K562 treated with DMSO at 1 percent for 4 hours (cell line): ENCODE results near the gene EIF3F. TPM values are rescaled to one million over a fixed set of nuclear protein-coding genes. Genes with fewer than 3 reads are reported as not detected.

ENCODE experiments used
- total RNA-seq: library from RNA; unstranded; fragments of 300-600 nt; gene quantifications from 2 replicates; pipeline ENCODE4 v1.2.3, GENCODE V29; 2022; ENCODE audit not compliant: insufficient read depth

Gene EIF3F, protein sequence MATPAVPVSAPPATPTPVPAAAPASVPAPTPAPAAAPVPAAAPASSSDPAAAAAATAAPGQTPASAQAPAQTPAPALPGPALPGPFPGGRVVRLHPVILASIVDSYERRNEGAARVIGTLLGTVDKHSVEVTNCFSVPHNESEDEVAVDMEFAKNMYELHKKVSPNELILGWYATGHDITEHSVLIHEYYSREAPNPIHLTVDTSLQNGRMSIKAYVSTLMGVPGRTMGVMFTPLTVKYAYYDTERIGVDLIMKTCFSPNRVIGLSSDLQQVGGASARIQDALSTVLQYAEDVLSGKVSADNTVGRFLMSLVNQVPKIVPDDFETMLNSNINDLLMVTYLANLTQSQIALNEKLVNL
- 717 and 791 TPM in 2 replicates for total RNA-seq

DNA sequence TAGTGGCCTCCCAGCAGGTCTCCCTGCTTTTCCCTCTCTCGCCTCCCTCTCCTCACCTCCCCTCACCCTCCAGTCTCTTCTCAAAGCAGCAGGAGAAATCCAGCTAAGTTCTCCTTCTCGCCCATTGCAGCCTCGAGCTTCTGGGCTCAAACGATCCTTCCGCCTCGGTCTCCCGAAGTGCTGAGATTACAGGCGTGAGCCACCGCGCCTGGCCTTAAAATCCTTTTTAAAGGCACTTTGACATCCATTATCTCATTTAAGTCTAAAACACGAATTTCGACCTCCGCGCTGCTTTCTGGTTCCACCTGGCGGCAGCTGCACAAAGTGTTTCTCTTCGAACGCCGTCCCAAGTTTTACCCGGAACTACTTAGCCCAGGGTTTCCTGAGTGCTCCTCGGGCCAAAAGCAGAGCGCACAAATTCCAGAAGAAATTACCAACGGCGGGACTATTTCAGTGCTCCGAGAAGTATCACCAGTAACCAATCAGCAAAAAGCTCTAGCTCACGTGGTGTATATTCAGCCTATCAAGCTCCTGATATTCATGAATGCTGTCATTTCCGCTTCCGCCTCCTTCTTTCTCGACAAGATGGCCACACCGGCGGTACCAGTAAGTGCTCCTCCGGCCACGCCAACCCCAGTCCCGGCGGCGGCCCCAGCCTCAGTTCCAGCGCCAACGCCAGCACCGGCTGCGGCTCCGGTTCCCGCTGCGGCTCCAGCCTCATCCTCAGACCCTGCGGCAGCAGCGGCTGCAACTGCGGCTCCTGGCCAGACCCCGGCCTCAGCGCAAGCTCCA is at the start of gene EIF3F:
TSS of gene EIF3F (plus strand) at position 570 of the 792 bp plus-strand sequence. CDS start at position 586, 16 bp downstream.

DNA sequence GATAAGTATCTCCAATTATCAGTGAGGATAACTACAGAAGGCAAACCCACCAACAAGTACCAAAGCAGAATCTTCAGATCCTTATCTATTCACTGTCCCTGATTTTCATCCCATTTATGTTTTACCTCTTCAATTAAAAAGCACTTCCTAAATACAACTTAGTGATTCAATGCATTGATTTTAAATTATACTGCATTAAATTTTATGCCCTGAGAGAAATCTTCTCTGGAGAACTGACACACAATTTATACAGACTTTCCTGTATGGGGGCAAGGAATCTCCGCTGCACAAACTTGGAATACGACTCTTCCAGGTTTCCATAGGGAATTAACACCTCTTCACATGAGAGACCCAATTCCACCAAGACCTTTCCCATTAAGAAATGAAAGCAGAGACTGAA is 45.5 kb upstream of the EIF3F start, which contains the start of gene OR10A3:
TSS of gene OR10A3 (minus strand) at position 101 of the 400 bp plus-strand sequence. CDS start 2,188 bp downstream, outside the sequence.

GRCh38 chr11:7965386-7965785 is 21.8 kb upstream of the EIF3F start, which contains the start of gene NLRP10:
TSS of gene NLRP10 (minus strand) at chr11:7965447. CDS start at chr11:7963495, 1,952 bp downstream.

Other genes starting within 250 kb of the EIF3F start
- gene OR5P2, start 190.4 kb upstream of the EIF3F start, total RNA-seq, result not detected in 2 replicates
- not detected in 2 replicates for gene OR5P3, start 156.5 kb upstream of the EIF3F start, total RNA-seq
- not detected in 2 replicates for gene OR10A6, start 56.1 kb upstream of the EIF3F start, total RNA-seq
- not detected in 2 replicates for gene OR10A3, start 45.6 kb upstream of the EIF3F start, total RNA-seq
- not detected in 2 replicates for gene NLRP10, start 21.9 kb upstream of the EIF3F start, total RNA-seq
- gene TUB, start 93.9 kb downstream of the EIF3F start, total RNA-seq, result not detected in 2 replicates
- not detected in 2 replicates for gene RIC3, start 181.7 kb downstream of the EIF3F start, total RNA-seq